DND-41 (cell line): ENCODE data around the gene BTRC.

ENCODE experiments used
- EZH2 ChIP-seq: IDR thresholded peaks from 3 replicates; pipeline ENCODE4 v1.6.1; 2012; ENCODE audit warnings: borderline replicate concordance, low read depth, mild to moderate bottlenecking, moderate library complexity, low read length, inconsistent platforms; ENCODE audit not compliant: severe bottlenecking
- TF ChIP-seq, protein P1 (sequence below): IDR thresholded peaks from 2 replicates; pipeline ENCODE4 v1.5.1; 2012; ENCODE audit warnings: borderline replicate concordance, low read length, moderate library complexity, mild to moderate bottlenecking; ENCODE audit not compliant: poor library complexity, severe bottlenecking; ENCODE audit errors: extremely low read depth

- TF ChIP-seq, protein P1, sequence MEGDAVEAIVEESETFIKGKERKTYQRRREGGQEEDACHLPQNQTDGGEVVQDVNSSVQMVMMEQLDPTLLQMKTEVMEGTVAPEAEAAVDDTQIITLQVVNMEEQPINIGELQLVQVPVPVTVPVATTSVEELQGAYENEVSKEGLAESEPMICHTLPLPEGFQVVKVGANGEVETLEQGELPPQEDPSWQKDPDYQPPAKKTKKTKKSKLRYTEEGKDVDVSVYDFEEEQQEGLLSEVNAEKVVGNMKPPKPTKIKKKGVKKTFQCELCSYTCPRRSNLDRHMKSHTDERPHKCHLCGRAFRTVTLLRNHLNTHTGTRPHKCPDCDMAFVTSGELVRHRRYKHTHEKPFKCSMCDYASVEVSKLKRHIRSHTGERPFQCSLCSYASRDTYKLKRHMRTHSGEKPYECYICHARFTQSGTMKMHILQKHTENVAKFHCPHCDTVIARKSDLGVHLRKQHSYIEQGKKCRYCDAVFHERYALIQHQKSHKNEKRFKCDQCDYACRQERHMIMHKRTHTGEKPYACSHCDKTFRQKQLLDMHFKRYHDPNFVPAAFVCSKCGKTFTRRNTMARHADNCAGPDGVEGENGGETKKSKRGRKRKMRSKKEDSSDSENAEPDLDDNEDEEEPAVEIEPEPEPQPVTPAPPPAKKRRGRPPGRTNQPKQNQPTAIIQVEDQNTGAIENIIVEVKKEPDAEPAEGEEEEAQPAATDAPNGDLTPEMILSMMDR, result no peak
- no peak for TF ChIP-seq EZH2
Observed at GRCh38 chr10:101494650-101495049, 140.7 kb downstream of the BTRC start.
